ENCODE measurements around the gene SOD3.

DNA sequence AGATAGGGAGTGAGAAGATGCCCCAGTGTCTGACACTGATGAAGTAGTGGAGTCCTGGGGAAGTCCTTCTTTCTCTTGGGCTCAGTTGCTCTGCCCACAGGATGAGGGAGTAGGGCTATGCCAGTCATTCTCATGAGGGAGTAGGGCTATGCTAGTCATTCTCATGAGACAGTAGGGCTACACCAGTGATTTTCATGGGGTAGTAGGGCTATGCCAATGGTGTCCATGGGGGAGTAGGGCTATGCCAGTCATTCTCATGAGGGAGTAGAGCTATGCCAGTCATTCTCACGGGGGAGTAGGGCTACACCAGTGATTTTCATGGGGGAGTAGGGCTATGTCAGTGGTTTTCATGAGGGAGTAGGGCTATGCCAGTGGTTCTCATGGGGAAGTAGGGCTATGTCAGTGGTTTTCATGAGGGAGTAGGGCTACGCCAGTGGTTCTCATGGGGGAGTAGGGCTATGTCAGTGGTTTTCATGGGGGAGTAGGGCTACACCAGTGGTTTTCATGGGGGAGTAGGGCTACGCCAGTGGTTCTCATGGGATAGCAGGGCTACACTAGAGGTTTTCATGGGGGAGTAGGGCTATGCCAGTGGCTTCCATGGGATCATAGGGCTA is 43.3 kb upstream of the SOD3 start:
- no peak for TF ChIP-seq POLR2AphosphoS5 (IDR thresholded peaks at IDR 0.05)
- TF ChIP-seq, protein P1, sequence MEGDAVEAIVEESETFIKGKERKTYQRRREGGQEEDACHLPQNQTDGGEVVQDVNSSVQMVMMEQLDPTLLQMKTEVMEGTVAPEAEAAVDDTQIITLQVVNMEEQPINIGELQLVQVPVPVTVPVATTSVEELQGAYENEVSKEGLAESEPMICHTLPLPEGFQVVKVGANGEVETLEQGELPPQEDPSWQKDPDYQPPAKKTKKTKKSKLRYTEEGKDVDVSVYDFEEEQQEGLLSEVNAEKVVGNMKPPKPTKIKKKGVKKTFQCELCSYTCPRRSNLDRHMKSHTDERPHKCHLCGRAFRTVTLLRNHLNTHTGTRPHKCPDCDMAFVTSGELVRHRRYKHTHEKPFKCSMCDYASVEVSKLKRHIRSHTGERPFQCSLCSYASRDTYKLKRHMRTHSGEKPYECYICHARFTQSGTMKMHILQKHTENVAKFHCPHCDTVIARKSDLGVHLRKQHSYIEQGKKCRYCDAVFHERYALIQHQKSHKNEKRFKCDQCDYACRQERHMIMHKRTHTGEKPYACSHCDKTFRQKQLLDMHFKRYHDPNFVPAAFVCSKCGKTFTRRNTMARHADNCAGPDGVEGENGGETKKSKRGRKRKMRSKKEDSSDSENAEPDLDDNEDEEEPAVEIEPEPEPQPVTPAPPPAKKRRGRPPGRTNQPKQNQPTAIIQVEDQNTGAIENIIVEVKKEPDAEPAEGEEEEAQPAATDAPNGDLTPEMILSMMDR (IDR thresholded peaks at IDR 0.05), result no peak

Measured in sigmoid colon (tissue), 4 donors.